Spinal cord (tissue), 10 donors: ENCODE data around the gene FOXQ1. TPM values are rescaled to one million over a fixed set of nuclear protein-coding genes. Genes with fewer than 3 reads are reported as not detected.

ENCODE experiments used
- DNase-seq, 6 donors: peaks; one replicate each; pipeline versions ENCODE4 v3.0.0 to v3.0.0-alpha.2; 2013 to 2015; ENCODE audit warnings: low spot score in 6 of 6, low read depth in 4 of 6
- H3K27ac ChIP-seq: one replicate; pipeline ENCODE4 v1.5.1; 2013; ENCODE audit warnings: low read depth, low read length, control low read depth
- H3K27me3 ChIP-seq: one replicate; pipeline ENCODE4 v1.6.1; 2013; ENCODE audit warnings: low read length; ENCODE audit not compliant: control insufficient read depth, insufficient read depth
- H3K36me3 ChIP-seq: one replicate; pipeline ENCODE4 v1.6.1; 2013; ENCODE audit warnings: low read length; ENCODE audit not compliant: control insufficient read depth, insufficient read depth
- H3K4me1 ChIP-seq: one replicate; pipeline ENCODE4 v1.6.1; 2013; ENCODE audit warnings: low read length; ENCODE audit not compliant: control insufficient read depth, insufficient read depth
- H3K4me3 ChIP-seq: one replicate; pipeline ENCODE4 v1.5.1; 2013; ENCODE audit warnings: low read depth, low read length, control low read depth
- H3K9me3 ChIP-seq: one replicate; pipeline ENCODE4 v1.6.1; 2013; ENCODE audit warnings: low read length; ENCODE audit not compliant: control insufficient read depth, insufficient read depth
- WGBS: methylation state at CpG from one replicate; pipeline ENCODE4 v1.1.5; 2013; ENCODE audit warnings: missing lambda C conversion rate; ENCODE audit not compliant: insufficient coverage; 5-methylcytosine and 5-hydroxymethylcytosine counted together
- polyA plus RNA-seq, 2 donors: library from polyadenylated mRNA; unstranded; fragments of 120-200 nt; gene quantifications; one replicate each; pipeline ENCODE4 v1.2.1, GENCODE V29; 2013; ENCODE audit not compliant: insufficient read length in 2 of 2
- total RNA-seq, 2 donors: library from RNA; depleted of rRNA in 1 of 2; stranded (reverse); fragments of 120-200 nt in 1 of 2; fragments of >200 nt in 1 of 2; gene quantifications; one replicate each; pipeline versions ENCODE4 v1.2.3 to v1.2.4, GENCODE V29; 2013 to 2014
- donor health status: healthy.

FOXQ1 gene
- total and polyA plus RNA-seq, 4 donors: 1.1 to 10.5 (median 6.4) TPM

DNA sequence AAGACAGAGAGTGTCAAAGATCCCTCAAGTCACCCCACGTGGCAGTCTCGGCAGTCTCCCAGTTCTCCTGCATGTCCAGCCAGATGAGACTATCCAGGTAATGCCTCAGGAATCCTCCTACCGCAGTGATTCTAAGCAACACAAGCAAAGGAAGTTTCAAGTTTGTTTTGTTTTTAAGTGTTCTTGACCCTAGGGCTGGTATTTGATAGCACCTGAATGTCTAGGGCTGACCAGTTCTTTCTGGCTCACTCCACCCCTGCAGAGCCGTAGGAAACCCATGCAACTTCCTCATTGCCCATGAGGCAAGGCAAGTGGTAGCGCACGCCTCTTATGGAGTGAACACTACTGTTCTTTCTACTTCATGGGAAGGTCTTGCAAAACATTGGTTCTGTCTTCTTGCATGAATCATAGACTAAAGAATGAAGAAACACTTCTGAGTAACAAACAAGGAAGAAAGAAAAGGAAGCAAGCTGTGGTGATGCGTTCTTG lies 24.8 kb upstream of the FOXQ1 start:
- Histone ChIP-seq H3K27me3 (no peaks in the 10 kb centered on the region), H3K4me1 (peaks cover 7% of the 10 kb centered on the region), H3K4me3 (no peak overlapping the region), H3K27ac (no peak overlapping the region), H3K9me3 (no peaks in the 10 kb centered on the region), H3K36me3 (no peaks in the 10 kb centered on the region)
- no peak for DNase-seq
- 90% methylated on average over 2 of the region's 7 CpGs for WGBS

GRCh38 chr6:1290086-1290485 lies 21.8 kb upstream of the FOXQ1 start:
- no peak for DNase-seq
- H3K9me3 ChIP-seq: no peaks in the 10 kb centered on the region
- no peaks in the 10 kb centered on the region for H3K27me3 ChIP-seq
- H3K4me3 ChIP-seq: no peak overlapping the region
- H3K4me1 ChIP-seq: peaks cover 7% of the 10 kb centered on the region
- 96% methylated on average over 4 of the region's 6 CpGs for WGBS
- no peaks in the 10 kb centered on the region for H3K36me3 ChIP-seq
- no peak overlapping the region for H3K27ac ChIP-seq

- Histone ChIP-seq H3K27ac (no peak overlapping the region), H3K27me3 (no peaks in the 10 kb centered on the region), H3K4me1 (peaks cover 2% of the 10 kb centered on the region), H3K36me3 (no peaks in the 10 kb centered on the region), H3K4me3 (no peak overlapping the region), H3K9me3 (no peaks in the 10 kb centered on the region)
- DNase-seq: no peak
- 82% methylated on average over 3 of the region's 4 CpGs for WGBS
Measured at GRCh38 chr6:1290805-1291204, 21.1 kb upstream of the FOXQ1 start.

GRCh38 chr6:1291381-1291780 lies 20.5 kb upstream of the FOXQ1 start:
- no peaks in the 10 kb centered on the region for H3K9me3 ChIP-seq
- 68% methylated on average over 7 of the region's 10 CpGs for WGBS
- no peaks in the 10 kb centered on the region for H3K4me1 ChIP-seq
- H3K27ac ChIP-seq: no peak overlapping the region
- H3K36me3 ChIP-seq: no peaks in the 10 kb centered on the region
- H3K27me3 ChIP-seq: no peaks in the 10 kb centered on the region
- H3K4me3 ChIP-seq: no peak overlapping the region
- no peak for DNase-seq

GRCh38 chr6:1295420-1295819 lies 16.5 kb upstream of the FOXQ1 start:
- 52% methylated on average over 3 of the region's 3 CpGs for WGBS
- no peak for DNase-seq
- no peaks in the 10 kb centered on the region for H3K9me3 ChIP-seq
- no peaks in the 10 kb centered on the region for H3K36me3 ChIP-seq
- no peaks in the 10 kb centered on the region for H3K4me1 ChIP-seq
- no peaks in the 10 kb centered on the region for H3K27me3 ChIP-seq
- no peak overlapping the region for H3K4me3 ChIP-seq
- no peak overlapping the region for H3K27ac ChIP-seq

GRCh38 chr6:1296079-1296478 lies 15.8 kb upstream of the FOXQ1 start:
- H3K27ac ChIP-seq: no peak overlapping the region
- H3K4me3 ChIP-seq: no peak overlapping the region
- H3K9me3 ChIP-seq: no peaks in the 10 kb centered on the region
- no peaks in the 10 kb centered on the region for H3K27me3 ChIP-seq
- no peaks in the 10 kb centered on the region for H3K4me1 ChIP-seq
- 73% methylated on average over 5 of the region's 7 CpGs for WGBS
- no peak for DNase-seq
- no peaks in the 10 kb centered on the region for H3K36me3 ChIP-seq

- no peaks in the 10 kb centered on the region for H3K36me3 ChIP-seq
- peaks cover under 1% of the 10 kb centered on the region for H3K9me3 ChIP-seq
- no peak overlapping the region for H3K4me3 ChIP-seq
- DNase-seq: no peak
- H3K27ac ChIP-seq: no peak overlapping the region
- no peaks in the 10 kb centered on the region for H3K27me3 ChIP-seq
- no peaks in the 10 kb centered on the region for H3K4me1 ChIP-seq
- WGBS: 60% methylated on average over 1 of the region's 4 CpGs
Measured at GRCh38 chr6:1296542-1296941, 15.4 kb upstream of the FOXQ1 start.

DNA sequence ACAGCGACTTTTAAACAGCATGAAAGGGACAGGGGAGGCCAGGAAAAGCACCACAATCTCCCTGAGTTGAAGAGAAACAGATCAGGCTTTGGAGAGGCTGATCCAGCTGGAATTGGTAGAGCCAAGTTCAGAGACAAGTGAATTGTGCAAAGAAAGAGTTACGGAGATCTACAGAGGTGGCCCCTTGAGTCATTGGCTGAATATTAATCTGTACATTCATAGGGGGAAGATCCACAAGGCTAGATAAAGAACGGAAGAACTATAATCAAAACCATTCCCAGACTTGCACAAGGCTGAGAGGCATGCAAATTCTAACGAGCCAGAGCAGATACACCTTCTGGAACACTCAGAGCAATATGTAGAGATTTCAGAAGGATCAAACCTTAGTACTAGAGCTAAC lies 14.2 kb upstream of the FOXQ1 start:
- no peak for DNase-seq
- H3K27me3 ChIP-seq: no peaks in the 10 kb centered on the region
- H3K36me3 ChIP-seq: no peaks in the 10 kb centered on the region

DNA sequence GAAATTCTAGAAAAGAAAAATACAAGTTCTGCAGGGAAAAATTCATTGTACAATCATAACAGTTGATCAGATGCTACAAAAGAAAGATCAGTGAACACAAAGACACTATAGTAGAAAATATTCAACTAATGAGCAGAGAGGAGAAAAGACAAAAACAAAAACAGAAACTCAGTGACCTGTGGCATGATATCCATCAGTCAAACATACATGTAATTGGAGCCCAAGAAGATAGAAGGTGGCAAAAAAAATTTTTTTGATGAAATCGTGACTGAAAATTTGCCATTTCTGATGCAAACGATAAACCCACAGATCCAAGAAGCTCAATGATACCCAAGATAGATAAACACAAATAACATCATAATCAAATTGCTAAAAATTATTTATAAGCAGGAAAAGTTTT lies 13.1 kb upstream of the FOXQ1 start:
- DNase-seq: no peak
- no peaks in the 10 kb centered on the region for H3K36me3 ChIP-seq
- H3K4me1 ChIP-seq: no peaks in the 10 kb centered on the region
- H3K27ac ChIP-seq: no peak overlapping the region
- WGBS: no CpG with 5 or more reads among the region's 2 CpGs
- no peaks in the 10 kb centered on the region for H3K27me3 ChIP-seq
- no peak overlapping the region for H3K4me3 ChIP-seq
- peaks cover 6% of the 10 kb centered on the region for H3K9me3 ChIP-seq

More for the DNA sequence above, 14.2 kb upstream of the FOXQ1 start:
- no peaks in the 10 kb centered on the region for H3K4me1 ChIP-seq
- H3K4me3 ChIP-seq: no peak overlapping the region
- H3K9me3 ChIP-seq: peaks cover 6% of the 10 kb centered on the region
- H3K27ac ChIP-seq: no peak overlapping the region
- whole genome bisulfite sequencing: 32% methylated on average over 1 of the region's 4 CpGs

GRCh38 chr6:1306133-1306532 lies 5.8 kb upstream of the FOXQ1 start:
- Histone ChIP-seq H3K36me3 (no peaks in the 10 kb centered on the region), H3K9me3 (peaks cover 6% of the 10 kb centered on the region), H3K4me3 (no peak overlapping the region), H3K27ac (no peak overlapping the region), H3K27me3 (peaks cover 30% of the 10 kb centered on the region), H3K4me1 (peaks cover 6% of the 10 kb centered on the region)
- WGBS: no CpG with 5 or more reads among the region's 2 CpGs
- no peak for DNase-seq
